NCI-H2029 treated with DMSO at 0.1 percent for 48 hours (cell line): ENCODE measurements around the gene UTS2B.
A peak's percentile ranks its signal among the peaks of the same experiment; 100 is the strongest.

Experiments used
- DNase-seq: peaks from one replicate; lab custom pipeline; 2025; lab: John Stamatoyannopoulos, UW

UTS2B gene

GRCh38 chr3:191329654-191330529 lies at the start of gene UTS2B:
Gene UTS2B (minus strand): TSS chr3:191330526. CDS start chr3:191282189, 48,337 bp downstream.
- peak; percentile 31 for DNase-seq

- DNase-seq: no peak
These were observed 49.7 kb upstream of the UTS2B start for GRCh38 chr3:191380001-191380400.

- no peak for DNase-seq
These were observed 49.1 kb upstream of the UTS2B start for GRCh38 chr3:191379446-191379845.

GRCh38 chr3:191378142-191378812 lies 48.0 kb upstream of the UTS2B start:
- DNase-seq: no peak

- no peak for DNase-seq
These were observed 46.3 kb upstream of the UTS2B start for GRCh38 chr3:191376516-191377141.

- DNase-seq: no peak
These were observed 43.0 kb upstream of the UTS2B start for GRCh38 chr3:191373327-191373726.

- DNase-seq: no peak
These were observed 41.8 kb upstream of the UTS2B start for GRCh38 chr3:191372122-191372521.

- DNase-seq: no peak
These were observed 39.3 kb upstream of the UTS2B start for GRCh38 chr3:191369616-191370010.

- DNase-seq: no peak
These were observed 38.7 kb upstream of the UTS2B start for GRCh38 chr3:191368755-191369615.

- no peak for DNase-seq
These were observed 36.3 kb upstream of the UTS2B start for GRCh38 chr3:191366675-191367074.

GRCh38 chr3:191363221-191363620 lies 32.9 kb upstream of the UTS2B start:
- DNase-seq: no peak

GRCh38 chr3:191362524-191363090 lies 32.3 kb upstream of the UTS2B start:
- no peak for DNase-seq

- DNase-seq: peak; percentile 10
These were observed 31.7 kb upstream of the UTS2B start for GRCh38 chr3:191362037-191362436.

- DNase-seq: no peak
These were observed 31.1 kb upstream of the UTS2B start for GRCh38 chr3:191361456-191361855.

GRCh38 chr3:191360620-191361019 lies 30.3 kb upstream of the UTS2B start:
- no peak for DNase-seq

- peak; percentile 48 for DNase-seq
These were observed 28.6 kb upstream of the UTS2B start for GRCh38 chr3:191358929-191359328.

- no peak for DNase-seq
These were observed 27.6 kb upstream of the UTS2B start for GRCh38 chr3:191357909-191358308.

- no peak for DNase-seq
These were observed 26.5 kb upstream of the UTS2B start for GRCh38 chr3:191356631-191357439.

- DNase-seq: no peak
These were observed 25.1 kb upstream of the UTS2B start for GRCh38 chr3:191355406-191355805.

GRCh38 chr3:191353022-191353777 lies 22.9 kb upstream of the UTS2B start:
- no peak for DNase-seq
